CD4-positive, alpha-beta T cell treated with Interleukin-10 for 1 hour (primary cell): ENCODE measurements around the gene RNF151.
"Not testable (repeated sequence)": the region's sequence is repeated elsewhere in the genome, so short reads cannot be mapped to it uniquely, and the experiment has no call there.

Source experiments
- DNase-seq: peaks from one replicate; pipeline ENCODE4 v3.0.0-alpha.2; 2020

RNF151 gene

DNA sequence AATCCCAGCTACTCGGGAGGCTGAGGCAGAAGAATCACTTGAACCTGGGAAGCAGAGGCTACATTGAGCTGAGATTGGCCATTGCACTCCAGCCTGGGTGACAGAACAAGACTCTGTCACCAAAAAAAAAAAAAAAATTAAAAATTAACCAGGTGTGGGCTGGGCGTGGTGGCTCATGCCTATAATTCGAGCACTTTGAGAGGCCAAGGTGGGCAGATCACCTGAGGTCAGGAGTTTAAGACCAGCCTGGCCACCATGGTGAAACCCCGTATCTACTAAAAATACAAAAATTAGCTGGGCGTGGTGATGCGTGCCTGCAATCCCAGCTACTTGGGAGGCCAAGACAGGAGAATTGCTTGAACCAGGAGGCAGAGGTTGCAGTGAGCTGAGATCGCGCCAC is 26.8 kb upstream of the RNF151 start:
- not testable (repeated sequence) for DNase-seq

DNA sequence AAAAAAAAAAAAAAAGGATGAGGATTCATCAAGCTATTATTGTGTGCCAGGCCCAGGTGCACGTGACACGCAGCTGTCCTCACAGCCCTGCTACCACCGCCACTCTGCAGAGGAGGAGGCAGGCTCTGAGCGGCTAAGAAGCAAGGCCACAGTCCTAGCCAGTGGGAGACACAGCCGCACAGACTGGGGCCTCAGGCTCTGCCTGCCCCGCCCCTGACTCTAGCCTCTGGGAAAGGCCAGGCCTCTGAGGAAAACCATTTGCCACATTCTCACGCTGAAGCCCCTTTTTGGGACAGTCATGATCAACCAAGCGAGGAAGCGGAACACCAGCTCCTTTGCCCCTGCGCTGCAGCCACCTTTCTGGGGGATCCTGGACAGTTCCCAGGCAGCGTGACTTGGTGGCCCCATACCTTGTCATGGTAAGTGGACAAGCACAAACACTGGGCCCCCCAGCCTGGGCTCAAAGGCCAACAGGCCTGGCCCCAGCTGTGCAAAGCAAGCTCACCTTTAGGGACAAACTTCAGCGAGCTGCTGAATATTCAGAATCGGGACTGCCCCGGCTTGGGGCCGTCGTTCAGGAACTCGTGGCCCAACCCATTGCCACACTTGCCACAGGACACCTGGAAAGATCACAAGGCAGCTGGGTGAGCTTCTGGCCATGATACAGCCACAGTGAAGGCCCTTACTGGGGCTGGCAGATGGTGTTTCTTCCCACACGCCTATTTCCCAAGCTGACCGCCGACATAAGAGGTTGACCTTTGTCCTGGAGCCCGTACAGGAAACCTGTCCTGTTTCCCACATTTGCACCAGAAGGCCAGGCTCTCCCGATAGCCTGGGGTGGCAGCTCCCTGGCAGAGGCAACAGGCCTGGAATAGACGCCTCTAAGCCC is 26.1 kb upstream of the RNF151 start:
- DNase-seq: no peak

DNA sequence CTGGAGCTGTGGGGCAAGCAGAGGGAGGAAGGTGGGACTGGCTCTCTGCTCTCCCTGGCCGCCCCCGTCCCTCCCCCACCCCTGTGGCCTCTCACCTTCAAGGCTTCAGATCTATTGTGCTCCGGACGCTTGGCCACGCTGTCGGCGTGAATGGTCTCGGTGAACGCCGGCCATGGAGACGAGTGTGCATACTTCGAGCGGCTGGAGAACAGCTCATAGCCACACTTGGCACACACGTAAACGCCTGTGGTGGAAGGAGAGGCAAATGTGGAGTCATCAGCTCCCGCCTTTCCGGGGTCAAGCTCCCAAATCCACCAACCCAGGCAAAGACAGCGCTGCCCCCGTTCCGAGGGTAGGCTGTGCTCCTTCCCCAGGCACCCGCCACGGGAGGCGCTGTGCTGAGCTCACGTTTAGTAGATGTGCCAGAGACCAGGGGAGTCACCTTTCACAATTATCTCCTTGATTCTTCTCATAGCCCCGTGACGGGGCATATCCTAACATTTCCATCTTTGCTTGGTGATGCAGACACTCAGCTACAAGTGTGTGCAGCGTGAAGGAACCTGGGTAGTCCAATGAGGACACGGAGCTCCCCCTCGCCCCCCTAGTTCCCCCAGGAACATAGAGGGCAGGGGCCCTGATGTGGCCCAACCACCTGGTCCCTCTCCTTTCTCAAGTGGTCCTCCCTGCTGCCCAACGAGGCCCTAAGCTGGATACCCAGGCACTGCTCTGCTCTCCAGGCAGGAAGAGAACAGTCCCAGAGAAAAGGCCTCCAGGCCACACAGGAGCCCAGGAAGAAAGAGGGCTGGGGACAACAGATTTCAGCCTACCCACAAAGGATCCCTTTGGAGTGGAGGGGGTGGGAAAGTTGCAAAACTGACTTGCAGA is 25.3 kb upstream of the RNF151 start:
- no peak for DNase-seq

DNA sequence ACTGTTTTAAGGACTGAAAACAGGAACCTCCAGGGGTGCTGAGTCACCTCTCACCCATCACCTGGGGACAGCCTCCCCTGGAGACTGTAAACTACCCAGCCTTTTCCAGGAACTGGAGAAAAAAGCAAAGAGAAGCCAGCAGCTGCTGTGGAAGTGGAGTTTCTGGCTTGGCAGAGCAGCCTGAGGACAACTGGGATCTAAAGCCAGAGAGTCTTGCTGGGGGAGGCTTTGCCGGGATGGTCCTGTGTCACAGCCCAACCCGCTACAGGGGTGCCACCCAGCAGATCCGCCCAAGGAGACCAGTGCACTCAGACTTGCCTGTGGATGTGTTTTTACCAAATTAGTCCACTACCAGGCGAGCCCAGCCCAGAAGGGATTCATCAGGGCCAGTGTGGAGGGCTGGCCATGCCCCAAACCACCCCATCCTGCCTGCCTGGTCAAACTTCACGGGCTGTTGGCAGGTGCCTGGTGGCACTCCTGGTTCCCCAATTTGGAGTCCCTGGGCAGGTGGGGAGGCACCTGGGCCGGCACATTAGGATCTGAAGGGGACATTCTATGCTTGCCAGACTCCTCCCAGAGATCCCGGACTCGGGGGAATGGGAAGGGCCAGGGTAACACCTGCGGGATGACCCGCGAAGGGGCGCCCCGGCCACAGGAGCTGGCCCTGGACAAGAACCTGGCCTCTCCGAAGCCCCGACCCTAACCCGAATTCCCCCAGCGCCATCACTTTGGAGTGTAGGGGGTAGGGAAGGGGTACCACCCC is 24.4 kb upstream of the RNF151 start:
- no peak for DNase-seq

DNA sequence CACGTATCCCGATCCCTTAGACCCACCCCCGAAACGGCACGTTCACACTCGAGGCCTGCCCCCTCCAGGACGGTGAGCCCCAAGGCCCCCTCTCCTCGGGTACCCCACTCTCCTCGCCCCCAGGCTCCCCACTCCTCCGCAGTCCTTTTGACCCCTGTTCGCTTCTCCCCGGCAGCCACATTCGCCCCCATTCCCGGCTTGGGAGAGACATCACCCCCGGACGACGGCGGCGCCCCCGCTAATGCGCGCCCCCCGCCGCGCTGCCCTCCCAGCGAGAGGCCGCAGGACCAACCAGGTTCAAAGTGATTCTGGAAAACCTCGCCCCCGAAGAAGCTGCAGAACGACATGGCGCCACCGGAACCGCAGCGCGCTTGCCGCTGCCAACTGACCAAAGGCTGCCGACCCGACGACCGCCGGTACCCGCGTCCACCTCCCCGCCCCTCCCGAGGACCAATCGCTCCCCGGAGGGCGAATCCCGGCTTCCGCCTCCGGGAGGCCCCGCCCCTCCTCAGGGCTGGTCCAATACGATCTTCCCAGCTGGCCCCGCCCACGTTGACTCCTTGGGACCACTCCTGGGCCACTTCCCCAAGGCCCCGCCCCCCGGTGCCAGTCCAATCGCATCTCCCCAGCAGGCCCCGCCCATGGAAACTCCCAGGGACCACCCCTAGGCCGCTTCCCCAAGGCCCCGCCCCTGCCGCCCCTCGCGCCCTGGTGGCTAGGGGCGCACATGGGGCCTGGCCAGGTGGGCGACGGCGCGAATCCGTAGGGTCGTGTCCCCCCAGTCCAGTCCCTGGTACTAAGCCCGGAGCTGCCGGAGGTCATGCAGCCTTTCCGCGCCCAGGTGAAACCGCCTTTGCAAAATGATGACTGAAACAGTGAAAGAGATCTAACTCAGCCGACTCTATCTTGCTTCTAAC is 23.6 kb upstream of the RNF151 start, which contains the start of gene MSRB1:
MSRB1 (minus strand) TSS at position 390 of the 917 bp plus-strand sequence; CDS start at position 347, 43 bp downstream.
- DNase-seq: peak; percentile 99

DNA sequence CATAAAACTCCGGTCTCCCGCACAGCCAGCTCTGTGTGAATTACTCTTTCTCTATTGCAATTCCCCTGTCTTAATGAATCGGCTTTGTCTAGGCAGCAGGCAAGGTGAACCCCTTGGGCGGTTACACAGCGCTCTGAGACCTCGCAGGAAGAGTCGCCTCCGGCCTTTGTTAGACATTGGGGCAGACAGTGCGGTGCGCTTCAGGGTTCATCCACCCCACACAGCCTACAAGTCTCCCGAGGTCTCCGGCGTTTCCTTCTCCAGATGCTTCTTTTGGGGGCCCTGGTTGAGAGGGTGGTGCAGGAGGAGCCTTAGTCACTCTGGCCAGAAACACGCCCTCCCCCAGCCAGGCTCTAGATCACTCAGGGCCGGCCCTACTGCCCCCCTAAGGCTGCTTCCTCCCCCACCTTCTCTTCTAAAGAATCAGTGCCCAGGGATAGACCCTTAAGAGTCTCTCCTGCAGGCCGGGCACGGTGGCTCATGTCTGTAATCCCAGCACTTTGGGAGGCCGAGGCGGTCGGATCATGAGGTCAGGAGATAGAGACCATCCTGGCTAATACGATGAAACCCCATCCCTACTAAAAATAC is 21.9 kb upstream of the RNF151 start:
- no peak for DNase-seq

DNA sequence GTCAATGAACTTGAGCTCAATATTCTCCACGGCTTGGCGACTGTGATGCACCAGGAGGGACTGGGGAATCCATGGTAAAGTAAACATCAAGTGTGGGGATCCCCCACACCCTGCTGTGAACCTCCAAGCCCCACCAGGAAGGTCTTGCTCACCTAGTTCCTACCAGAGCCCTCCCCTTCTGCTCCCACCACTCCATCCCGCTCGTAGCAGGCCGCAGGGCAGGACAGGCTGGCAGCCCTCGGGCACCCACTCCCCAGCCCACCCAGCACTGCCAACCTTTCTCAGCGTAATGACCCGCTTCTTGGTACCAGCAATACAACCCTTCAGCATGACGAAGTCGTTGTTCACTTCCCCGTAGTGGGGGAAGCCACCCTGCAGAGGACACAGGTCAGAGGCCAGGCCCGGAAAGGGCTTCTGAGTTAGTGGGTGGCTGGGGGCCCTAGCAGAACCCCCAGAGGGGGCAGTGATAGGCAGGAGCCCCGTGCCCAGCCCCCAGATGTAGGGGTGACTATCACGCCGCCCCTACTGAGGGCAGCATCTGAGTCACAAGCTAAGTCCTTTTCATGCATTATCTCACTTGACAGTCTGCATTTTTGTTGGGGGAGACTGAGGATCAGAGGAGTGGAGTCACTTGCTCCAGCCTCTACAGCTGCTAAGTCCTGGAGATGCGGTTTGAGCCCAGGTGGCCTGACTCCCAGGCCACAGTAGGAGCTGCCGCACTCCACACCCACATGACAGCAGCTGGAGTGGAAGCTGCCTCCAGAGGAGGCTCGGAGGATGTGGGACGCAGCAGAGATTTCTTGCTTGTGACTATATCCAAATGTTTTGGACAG is 20.9 kb upstream of the RNF151 start:
- no peak for DNase-seq

DNA sequence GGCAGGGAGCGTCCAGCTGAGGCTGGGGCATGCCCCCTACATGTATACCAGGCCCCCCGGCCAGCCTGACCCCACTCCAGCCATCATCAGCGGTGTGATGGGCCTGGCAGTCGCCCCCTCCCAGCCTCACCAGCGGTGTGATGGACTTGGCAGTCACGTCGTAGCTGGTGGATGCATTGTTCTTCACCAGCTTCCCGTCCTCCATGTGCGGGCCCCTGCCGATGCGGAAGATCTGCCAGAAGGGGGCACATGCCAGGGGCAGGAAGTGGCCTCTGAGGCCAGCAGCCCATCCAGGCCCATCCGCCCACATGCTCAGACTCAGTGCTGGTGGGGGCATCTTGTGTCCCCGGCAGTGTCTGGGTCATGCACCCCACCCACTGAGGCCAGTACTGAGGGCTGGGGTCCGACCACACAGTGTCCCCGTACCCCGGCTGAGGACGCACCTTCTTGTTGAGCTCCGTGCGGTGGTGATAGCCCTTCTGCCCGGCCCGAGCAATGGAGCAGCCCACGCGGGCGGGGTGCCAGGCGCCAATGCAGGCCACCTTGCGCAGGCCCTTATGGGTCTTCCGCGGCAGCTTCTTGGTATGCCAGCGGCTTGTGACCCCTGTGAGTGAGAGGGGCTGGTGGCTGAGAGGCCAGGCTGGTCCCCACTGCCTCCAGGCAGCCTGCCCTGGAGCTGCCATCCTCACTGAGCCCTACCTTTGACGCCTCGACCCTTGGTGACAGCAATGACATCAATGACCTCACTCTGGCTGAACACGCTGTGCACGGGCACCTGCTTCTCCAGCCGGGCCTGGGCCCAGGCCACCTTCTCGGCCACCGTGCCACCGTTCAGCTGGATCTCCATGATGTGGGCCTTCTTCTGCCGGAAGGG is 19.9 kb upstream of the RNF151 start:
- DNase-seq: no peak

DNA sequence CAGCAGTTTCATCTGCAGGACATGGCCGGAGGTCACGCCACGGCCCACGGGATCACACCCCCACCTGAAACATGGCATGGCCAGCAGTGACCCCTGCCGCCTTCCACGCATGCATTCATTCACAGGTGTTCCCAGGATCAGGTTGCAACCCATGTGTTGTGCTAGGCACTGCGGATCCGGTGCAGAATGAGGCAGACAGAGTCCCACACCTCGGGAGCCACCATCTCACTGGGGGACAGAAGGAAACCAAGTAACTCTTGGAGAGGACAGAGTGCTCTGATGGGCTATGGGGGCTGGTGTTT is 19.3 kb upstream of the RNF151 start:
- DNase-seq: no peak

DNA sequence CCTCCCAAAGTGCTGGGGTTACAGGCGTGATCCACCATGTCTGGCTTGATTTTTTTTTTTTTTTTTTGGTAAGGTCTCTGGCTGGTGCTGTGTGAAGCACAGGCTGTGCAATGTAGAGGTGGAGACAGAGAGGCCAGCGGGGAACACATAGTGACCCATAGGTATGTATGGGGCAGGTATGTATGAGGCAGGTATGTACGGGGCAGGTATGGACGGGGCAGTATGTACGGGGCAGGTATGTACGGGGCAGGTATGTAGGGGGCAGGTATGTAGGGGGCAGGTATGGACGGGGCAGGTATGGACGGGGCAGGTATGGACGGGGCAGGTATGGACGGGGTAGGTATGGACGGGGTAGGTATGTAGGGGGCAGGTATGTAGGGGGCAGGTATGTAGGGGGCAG is 17.1 kb upstream of the RNF151 start:
- no peak for DNase-seq

DNA sequence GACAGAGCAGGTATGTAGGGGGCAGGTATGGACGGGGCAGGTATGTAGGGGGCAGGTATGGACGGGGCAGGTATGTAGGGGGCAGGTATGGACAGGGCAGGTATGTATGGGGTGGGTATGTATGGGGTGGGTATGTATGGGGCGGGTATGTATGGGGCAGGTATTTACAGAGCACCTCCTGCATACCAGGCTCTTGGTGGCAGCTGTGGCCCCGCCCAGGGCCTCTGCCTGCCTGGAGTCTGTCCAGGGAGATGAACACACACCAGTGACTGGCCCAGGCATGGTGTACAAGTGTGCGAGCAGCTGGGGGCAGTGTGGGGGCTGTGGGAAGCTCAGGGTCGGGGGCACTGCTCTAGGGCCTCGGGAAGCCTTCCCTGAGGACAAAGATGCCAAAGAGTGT is 16.6 kb upstream of the RNF151 start:
- no peak for DNase-seq

DNA sequence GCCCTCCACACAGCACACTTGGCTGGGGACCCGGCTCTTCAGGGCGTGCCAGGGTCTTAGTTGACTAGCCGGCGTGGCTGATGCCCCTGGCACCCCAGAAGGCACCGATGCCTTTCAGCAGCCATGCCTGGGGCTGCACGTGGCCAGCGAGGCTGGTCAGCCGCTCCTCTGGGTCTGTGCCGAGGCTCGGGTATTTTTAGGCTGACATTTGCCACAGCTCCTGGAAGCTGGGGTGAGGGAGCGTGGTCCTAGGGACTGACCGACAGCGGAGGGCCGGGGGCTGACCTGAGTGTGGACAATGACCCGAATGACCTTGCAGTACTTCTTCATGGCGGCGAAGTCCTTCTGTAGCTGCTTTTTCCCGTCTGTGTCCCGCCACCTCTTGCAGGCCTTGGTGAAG is 16.1 kb upstream of the RNF151 start:
- no peak for DNase-seq

DNA sequence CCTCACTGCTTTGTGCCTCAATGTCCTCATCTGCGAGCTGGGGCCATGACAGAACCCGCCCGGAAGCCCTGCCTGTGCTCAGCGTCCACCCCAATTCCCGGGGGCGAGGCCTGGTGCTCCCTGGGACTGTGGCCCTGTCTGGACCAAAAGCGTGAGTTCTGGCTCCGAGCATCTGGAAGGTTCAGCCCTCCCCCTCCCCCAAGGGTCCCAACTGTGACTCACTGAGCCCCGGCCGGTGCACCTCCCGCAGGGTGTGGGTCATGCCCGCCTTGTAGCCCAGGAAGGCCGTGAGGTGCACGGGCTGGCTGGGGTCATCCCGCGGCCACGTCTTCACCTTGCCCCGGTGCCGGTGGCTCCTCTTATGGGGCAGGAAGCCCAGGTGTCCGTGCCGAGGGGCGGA is 12.9 kb upstream of the RNF151 start:
- no peak for DNase-seq

DNA sequence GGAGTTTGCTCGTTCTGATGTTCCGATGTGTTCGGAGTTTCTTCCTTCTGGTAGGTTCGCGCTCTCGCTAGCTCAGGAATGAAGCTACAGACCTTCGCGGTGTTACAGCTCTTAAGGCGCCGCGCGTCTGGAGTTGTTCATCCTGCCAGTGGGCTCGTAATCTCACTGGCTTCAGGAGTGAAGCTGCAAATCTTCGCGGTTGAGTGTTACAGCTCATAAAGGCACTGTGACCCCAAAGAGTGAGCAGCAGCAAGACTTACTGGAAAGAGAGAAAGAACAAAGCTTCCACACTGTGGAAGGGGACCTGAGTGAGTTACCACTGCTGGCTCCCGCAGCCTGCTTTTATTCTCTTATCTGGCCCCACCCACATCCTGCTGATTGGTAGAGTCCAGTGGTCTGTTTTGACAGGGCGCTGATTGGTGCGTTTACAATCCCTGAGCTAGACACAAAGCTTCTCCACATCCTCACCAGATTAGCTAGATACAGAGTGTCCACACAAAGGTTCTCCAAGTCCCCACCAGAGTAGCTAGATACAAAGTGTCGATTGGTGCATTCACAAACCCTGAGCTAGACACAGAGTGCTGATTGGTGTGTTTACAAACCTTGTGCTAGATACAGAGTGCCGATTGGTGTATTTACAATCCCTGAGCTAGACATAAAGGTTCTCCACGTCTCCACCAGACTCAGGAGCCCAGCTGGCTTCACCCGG is 9.1 kb upstream of the RNF151 start:
- not testable (repeated sequence) for DNase-seq

DNA sequence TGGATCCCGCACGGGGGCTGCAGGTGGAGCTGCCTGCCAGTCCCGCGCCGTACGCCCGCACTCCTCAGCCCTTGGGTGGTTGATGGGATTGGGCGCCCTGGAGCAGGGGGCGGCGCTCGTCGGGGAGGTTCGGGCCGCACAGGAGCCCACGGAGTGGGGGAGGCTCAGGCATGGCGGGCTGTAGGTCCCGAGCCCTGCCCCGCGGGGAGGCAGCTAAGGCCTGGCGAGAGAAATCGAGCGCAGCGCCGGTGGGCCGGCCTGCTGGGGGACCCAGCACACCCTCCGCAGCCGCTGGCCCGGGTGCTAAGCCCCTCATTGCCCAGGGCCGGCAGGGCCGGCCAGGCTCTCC is 8.5 kb upstream of the RNF151 start:
- DNase-seq: not testable (repeated sequence)

DNA sequence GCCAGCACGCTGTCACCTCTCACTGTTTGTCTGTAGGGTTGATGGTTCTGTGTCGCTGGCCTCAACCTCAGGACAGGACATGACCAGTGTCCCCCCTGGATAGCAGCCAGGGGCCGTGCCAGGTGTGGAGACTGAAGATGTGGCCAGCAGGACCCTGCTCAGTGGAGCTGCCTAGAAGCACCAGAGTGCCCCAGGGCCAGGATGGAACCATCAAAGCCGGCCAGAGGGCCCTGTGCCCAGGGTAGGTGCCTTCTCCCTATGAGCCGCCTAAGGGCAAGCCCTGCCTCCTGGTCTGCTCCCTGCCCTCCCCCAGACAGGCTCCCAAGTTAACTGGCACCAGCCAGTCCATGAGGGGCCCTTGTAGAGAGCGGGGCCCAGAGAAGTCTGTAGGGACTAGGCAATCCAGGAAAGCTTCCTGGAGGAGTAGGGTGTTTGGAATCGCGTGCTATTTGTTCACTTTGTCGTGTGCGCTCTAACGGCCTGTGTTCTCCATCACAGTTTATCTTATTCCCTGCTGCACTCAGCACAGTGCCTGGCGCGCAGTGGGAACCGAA is 7.9 kb upstream of the RNF151 start:
- no peak for DNase-seq

DNA sequence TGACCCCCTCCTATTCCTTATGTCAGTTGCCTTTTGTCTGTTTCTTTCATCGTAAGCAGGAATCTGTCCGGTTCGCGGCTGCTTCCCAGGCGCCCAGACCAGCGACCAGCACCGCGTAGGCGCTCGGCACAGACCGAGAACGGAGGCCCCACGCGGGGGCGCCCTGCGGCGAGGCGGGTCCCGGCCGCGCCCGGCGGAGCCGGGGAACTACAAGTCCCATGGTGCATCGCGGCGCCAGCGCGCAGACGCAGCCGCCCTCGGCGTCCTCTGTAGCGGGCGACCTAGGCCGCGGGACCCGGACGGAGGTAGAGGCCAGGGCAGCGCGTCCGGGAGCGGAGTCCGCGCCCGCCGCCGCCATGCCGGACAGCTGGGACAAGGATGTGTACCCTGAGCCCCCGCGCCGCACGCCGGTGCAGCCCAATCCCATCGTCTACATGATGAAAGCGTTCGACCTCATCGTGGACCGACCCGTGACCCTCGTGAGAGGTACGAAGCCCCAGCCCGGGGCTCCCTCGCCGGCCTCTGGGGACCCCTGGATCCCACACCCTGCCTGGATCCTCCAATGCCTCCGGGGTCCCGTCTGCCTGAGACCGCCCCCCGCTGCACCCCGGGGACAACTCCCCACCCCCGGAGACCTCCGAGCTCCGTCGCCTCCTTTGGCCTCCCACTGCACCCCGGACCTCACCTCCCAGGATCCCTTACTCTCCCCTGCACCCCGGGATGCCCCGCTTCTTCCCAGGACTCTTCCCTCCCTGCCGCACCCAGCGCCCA is 7.2 kb upstream of the RNF151 start, which contains the start of gene NDUFB10:
NDUFB10 (plus strand) TSS at position 270 of the 771 bp plus-strand sequence; CDS start at position 357, 87 bp downstream.
- DNase-seq: peak; percentile 91
